GM19395 (cell line): ENCODE results near the gene ABCA13.

Experiments used
- ATAC-seq: cut with Tn5 transposase; IDR thresholded peaks from one replicate; pipeline ENCODE4 v1.9.1; 2021; ENCODE audit warnings: mild to moderate bottlenecking, moderate library complexity; ENCODE audit not compliant: unreplicated experiment

The ABCA13 gene

DNA sequence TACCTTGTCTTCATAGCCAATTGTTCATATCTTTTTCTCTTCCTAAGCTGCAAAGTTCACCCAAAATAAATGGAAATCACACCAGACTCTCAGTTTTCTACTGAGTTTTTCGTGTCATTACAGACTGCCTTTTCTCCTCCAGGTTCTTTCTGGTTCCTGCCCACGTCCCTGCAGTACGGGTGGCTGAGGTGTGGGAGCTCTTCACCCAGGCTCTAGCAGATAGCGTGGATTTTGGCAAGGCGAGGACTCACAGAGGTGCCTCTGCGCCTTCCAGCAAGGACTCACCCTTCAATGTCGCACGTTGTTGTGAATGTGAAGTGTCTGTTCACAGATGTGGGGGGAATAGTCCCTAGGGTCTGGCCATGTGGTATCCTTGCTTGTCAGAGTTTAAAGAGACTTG, 71.6 kb downstream of the ABCA13 start:
- no peak for ATAC-seq

DNA sequence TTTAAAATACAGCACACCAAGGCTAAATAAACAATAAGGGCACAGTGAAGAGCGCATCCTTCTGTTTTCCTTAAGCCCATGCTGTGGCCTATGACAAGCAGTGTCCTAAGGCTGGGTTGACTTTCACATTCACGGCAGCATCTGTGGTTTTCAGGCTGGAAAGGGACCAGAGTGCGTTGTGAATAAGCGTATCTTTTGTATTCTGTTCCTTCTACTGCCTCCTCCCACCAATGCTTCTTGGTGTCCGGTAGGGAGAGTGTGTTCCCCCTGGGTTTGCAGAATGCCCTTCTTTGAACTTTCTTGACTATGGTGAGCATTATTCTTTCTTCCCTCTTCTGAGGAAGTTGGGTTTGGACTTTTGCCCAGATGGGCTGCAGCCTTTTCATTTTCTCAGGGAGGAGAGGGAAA, 73.6 kb downstream of the ABCA13 start:
- ATAC-seq, result no peak

DNA sequence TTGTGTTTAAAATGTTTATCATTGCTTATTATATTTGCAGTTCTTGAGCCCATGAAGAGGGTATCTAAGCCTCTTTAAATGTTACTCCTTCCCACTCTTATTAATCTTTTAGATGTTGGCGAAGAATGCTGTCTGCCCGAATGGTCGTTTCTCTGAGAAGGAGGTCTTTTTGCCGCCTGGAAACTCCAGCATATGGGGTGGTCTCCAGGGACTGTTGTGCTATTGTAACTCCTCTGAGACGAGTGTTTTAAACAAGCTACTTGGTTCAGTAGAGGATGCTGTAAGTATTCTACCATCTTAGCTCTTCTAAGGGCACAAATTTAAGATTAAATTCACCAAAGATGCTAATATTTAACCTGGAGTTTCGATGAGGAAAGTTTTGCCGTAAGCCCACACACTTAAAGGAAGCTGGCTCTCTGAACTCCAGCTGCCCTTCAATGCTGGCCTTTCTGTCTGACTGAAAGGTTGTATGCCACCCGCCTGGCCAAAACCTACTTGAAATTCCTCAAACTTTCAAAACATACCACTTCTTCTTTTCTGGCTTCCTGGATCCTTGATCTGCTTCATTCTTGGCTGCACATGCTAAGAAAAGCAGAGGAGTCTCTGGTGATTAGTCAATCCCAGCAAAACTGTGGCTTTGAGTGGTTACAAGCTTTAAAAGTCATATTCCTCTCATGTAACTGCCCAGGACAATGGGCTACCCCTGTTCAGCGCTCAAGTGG, 74.7 kb downstream of the ABCA13 start:
- peak; percentile 77 for ATAC-seq

DNA sequence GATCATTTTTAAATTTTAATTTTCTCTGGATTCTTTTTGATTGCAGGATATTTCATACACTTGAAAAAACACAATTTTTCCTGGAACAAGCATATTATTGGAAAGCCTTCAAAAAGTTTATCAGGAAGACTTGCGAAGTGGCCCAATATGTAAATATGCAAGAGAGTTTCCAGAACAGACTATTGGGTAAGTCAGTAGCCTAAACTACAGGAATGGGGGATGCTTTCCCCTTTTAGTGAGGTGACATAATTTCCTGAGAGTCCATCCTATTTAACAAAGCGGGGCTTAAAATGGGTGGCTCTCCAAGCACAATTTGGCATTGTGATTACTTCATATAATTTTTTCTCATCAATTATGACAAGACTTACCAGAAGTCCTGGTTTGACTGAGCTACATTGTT, 77.9 kb downstream of the ABCA13 start:
- no peak for ATAC-seq

DNA sequence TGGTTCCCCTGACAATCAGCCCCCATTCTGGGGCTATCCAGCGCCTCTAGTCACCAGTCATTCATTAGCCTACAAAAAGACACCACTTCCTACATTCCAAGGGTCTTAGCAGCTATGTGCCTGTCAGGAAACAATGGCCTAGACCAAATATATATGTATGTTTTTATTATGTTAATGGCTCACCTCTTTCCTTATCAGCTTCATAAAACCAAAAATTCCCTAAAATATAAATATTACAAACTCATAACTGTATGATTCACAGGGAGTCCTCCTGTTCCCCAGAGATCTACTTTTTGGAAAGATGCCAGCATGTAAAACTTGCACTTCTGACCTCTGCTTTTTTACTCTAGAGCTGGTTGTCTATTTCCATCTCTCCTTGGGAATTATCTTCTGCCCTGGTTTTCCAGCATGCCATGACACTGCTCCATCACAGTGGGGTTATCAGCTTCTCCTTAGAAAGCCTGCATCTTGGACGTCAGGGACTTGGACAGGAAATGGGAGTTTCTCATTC, 79.2 kb downstream of the ABCA13 start:
- no peak for ATAC-seq

DNA sequence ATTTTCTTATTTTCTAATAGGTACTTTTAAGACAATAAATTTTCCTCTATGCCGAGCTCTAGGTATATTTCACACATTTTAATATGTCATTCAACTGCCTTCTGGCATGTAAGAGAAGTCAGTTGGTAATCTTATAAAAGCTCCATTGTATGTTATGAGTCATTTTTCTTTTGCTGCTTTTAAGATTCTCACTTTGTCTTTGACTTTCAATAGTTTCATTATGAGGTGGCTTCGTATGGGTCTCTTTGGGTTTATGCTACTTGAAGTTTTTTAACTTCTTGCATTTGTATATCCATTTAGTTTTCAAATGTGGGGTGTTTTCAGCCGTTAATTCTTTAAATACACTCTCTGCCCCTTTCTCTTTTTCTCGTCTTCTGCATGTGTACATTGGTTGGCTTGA, 80.5 kb downstream of the ABCA13 start:
- peak; percentile 98 for ATAC-seq

DNA sequence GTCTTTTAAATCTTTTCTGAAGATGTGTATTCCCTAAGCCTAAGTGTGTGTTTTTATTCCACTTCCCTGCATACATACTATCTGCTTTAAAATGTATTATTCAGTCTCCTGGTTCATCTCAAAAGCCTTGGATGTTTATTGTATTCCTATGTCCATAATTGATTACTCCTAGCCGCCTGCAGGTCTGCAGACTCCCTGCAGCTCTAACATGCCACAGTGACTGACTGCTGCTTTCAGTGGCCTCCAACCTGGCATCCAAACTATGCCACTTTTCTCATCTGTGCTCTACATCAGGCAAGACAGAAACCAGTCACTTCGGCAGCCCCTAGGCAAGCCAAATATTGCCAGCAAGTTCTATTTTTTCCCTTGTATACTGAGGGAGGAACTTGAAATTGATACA, 81.7 kb downstream of the ABCA13 start:
- no peak for ATAC-seq

DNA sequence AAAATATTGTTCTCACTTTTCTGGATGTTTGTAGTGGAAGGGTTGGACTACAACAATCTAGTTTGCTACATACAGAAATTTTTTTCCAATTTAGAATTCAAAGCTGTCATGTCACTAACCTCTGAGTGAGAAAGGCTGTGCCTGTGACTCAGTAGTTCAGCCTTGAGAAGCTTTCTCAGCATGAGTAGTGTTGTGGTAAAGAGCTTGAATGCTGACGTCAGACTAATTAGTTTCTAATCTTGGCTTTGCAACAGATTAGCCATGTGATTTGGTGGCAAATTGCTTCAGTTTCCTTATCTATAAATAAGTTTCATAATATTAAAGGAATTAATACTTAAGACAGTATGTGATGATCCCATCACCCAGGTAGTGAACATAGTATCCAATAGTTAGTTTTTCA, 83.8 kb downstream of the ABCA13 start:
- no peak for ATAC-seq

DNA sequence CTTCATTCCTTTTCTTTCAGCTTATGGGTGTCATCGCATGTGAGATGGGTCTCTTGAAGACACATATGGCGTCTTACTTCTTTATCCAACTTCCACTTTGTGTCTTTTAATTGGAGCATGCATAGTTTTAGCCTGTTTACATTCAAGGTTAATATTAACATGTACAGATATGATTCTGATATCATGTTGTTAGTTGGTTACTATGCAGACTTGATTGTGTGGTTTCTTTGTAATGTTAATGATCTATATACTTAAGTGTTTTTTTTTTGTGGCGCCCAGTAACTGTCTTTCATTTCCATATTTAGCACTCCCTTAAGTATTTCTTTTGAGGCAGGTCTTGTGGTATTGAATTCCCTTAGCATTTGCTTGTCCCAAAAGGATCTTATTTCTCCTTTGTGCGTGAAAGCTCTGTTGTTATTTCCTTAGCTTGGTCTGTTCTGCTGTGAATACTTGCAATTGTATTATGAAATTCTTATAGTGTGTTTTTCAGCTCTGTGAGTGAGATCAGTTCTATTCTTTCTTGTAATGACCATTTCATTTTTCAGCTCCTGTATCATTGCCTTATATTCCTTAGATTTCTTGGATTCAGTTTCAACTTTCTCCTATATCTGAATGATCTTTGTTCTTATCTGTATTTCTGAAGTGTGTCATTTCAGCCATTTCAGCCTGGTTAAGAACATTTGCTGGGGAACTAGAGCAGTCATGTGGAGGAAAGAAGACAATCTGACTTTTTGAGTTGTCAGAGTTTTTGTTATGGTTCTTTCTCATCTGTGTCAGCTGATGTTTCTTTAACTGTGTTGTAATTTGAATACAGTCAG, 88.4 kb downstream of the ABCA13 start:
- ATAC-seq, result no peak

DNA sequence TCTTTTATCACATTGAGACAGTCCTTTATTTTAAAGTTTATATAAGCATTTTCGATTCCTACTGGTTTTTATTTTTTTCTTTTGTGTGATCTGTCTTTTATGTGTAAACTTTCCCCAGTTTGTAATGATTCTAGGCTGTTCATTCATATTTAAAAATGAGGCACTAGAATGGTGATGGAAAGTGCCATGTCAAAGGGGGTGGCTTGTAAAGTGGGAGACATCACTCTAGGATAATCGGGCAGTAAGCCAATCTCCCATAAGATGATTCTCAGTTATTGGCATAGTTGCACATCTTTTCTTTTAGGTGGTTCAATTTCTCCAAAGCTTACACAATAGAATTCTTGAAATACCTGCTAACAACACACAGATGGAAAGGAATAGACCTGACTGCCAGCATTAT, 90.4 kb downstream of the ABCA13 start:
- no peak for ATAC-seq

DNA sequence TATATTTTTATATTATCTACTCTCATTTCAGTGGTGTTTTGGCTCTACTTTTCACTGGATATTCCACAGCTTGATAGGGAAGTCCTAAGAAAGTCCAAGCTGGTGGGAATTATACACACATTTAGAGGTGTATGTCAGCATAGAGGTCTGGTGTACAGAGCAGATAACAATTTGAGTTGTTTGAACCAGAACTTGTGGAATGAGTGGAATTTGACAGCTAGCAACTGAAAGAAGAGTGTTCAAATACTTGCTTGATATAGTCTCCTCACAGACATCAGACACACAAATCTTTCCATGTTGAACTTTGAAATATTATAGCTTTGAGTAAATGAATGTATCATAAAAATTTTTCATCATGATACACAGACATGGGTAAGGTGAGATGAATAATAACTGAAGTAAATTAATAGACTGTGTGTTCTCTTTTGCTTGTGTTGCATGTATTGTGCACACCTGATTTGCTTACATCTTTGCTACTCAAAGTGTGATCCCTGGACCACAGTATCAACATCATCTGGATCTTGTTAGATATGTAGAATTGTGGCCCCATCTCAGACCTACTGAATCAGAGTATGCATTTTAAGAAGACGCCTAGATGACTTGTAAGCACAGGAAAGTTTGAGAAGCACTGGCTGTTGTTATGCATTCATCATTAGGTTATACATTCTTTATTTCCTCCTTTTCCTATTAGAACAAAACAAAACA, 91.5 kb downstream of the ABCA13 start:
- no peak for ATAC-seq

DNA sequence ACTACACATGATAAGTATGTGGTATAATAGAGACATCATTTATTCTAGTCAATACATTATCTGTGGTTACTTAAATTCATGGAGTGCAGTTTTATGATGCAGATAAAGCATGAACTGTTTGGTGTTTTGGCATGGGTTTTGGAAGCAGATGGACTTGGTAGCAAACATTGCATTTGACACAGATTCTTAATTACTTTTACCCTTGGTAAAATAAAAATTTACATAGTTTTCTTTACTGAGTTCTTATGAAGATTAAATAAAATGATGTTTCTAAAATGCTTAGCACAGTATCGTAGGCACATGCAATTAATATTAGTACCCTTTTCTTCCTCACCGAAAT, 92.0 kb downstream of the ABCA13 start:
- ATAC-seq, result no peak

DNA sequence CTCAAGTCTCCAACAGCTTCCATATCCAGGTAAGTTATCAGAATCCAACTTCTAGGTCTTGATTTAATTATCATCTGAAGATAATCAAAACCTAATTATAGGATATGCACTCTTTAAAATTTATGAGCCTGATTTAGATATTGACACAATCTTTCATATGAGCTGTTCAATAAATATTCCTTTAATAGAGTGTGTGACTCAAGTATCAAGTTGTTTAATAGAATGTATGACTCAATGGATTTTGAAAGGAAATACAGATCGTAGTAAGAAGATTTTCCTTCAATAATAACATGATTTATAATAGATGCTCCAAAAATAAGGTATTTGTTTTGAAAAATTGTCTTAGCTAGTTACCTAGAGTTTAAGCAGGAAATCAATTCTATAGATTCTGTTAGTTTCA, 97.8 kb downstream of the ABCA13 start:
- no peak for ATAC-seq

DNA sequence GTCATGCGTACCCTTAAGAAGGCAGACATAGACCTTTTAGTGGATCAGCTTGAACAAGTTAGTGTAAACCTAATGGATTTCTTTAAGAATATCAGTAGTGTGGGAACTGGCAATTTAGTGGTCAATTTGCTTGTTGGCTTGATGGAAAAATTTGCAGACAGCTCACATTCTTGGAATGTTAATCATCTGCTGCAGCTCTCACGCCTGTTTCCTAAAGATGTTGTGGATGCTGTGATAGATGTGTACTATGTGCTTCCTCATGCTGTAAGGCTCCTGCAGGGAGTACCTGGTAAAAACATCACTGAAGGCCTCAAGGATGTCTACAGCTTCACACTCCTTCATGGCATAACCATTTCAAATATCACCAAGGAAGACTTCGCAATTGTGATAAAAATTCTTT, 103.4 kb downstream of the ABCA13 start:
- no peak for ATAC-seq

DNA sequence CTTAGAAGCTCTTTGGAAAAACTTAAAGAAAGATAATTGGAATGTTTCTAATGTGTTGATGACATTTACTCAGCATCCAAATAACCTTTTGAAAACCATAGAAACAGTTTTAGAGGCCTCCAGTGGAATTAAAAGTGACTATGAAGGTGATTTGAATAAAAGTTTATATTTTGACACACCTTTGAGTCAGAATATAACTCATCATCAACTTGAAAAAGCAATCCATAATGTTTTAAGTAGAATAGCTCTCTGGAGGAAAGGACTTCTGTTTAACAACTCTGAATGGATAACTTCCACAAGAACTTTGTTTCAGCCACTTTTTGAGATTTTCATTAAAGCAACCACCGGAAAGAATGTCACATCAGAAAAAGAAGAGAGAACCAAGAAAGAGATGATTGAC, 108.2 kb downstream of the ABCA13 start:
- no peak for ATAC-seq

DNA sequence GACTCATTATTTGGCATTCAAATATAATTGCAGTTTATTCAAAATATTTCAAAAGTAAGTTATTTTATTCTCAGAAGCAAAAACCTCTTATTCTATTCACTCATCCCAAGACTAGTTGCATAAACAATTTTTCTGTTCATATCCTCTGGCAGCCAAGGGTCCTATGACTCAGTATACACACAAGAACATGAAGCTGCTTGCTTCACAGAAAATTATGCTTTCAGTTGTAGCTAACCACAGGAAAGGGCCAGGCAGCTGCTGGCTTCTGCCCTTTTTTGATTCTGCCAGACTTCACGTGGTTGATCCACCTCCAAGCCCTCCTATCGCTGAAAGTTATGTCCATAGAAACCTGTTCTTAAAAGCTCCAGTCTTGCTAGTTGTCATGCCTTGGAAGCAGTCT, 108.8 kb downstream of the ABCA13 start:
- ATAC-seq, result no peak

DNA sequence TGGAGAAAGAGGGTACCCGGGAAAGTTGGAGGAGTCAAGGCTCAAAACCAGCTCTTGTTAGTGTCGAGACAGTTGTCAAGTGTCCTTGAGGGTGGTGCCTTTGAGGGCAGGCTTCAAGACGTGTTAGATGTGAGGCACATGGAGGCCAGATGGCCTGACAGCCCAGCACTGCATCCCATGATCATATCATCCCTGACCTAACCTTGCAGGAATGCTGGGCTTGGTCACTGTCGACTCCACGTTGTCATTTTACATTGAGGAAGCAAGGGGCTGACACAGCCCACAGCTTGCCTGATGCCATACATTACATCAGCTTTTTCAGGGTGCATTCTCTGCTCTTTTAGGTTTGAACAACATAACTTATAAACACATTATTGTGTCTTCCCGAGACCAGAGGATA, 114.1 kb downstream of the ABCA13 start:
- ATAC-seq, result no peak

DNA sequence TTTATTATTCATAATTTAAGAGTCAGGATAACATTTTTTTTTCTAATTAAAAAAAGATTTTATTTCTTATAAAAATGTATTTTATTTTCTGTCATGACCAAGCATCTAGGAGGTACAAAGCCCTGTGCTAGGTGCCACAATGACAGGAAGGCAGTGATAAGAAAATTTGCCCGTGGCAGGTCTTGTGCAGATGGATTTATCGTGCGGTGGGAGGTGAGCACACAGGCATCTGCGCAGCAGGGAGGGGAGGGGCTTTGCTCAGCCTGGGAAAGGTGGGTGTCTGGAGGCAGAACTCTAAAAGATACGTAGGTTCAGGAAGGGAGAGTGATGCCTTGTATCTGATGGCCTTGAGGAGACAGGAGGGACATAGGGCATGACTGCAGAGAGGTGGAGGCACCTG, 115.6 kb downstream of the ABCA13 start:
- no peak for ATAC-seq

DNA sequence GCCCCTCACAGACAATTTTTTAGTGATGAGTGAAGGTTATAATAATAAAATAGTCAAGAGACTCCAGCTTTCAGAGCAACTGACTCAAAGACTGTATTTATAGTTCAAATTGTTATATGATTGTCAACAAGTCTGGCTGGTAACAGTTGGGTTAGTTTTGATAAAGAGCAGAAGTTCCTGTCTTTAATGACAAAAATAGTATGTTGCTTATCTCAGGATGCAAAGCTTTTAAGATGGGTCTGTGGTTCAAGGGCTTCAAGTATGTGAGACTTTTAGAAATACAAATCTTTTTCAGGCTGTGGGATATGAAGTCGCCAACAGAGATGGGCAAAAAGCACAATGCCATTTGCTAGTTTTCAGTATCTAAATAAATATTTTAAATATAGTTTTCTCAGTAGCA, 118.4 kb downstream of the ABCA13 start:
- ATAC-seq, result no peak

DNA sequence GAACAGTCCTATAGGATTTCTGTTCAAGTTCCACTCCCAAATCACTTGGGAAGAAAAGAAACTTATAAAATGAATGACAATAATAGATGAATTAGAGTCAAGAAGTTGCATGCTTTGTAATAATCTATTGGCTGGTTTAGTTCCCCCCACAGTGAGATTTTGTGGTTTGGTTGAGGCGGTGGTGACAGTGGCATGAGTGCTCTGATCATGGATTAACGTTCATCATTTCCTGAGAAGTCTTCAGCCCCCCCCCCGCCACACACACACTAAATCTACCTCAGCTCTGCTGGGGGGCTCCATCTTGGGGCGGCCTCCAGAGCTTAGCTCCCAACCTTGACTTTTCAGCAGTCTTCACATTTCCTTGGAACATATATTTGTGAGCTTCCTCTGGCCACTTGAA, 121.7 kb downstream of the ABCA13 start:
- no peak for ATAC-seq

DNA sequence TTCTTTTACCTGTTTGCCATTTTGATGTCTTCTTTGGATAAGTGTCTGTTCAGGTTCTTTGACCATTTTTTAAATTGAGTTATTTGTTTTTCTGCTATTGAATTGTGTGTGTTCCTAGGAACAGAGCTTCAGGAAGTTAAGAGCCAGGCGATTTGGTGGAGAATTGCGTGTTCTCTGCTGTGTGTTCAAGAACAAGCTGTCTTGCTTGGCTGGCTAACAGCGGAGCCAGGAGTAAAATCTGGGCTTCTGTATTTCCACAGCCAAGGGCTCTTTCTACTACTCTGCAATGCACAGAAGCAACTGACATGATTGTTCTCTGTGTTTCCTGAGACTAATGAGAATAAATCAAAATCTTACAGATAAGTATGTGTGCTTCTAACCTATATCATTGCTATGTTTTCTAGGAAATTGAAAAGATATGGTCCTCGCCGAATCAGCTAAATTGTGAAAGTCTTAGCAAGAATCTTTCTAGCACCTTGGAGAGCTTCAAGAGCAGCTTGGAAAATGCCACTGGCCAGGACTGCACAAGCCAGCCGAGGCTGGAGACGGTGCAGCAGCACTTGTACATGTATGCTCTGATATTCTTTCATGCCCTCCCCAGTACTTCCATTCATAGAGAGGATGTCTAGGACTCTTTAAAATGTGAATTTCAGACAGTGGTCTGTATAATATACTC, 124.2 kb downstream of the ABCA13 start:
- ATAC-seq, result no peak
